RWPE1 (cell line): ENCODE data around the gene NEK2.

ENCODE experiments used
- CTCF ChIA-PET: fragments of 350-600 bp; sonication (Branson Sonifier 250); formaldehyde crosslinking; extraction: SDS; loops from one replicate; lab custom pipeline; 2021; lab: Yijun Ruan, JAX
- POLR2A ChIA-PET: fragments of 400-600 bp; formaldehyde crosslinking; extraction: SDS; loops from one replicate; lab custom pipeline; 2020; ENCODE audit warnings: antibody characterized with exemption; ENCODE audit not compliant: low non-redundant PET; lab: Yijun Ruan, JAX
- DNase-seq: peaks from one replicate; pipeline ENCODE4 v3.0.0; 2012; ENCODE audit warnings: low spot score
- H3K27ac ChIP-seq: fragments of 450-650 bp; 2 replicates; pipeline ENCODE4 v1.5.1; 2017
- CTCF ChIP-seq: fragments of 450-650 bp; conservative IDR thresholded peaks from 2 replicates; pipeline ENCODE4 v1.5.1; 2017; ENCODE audit warnings: low read depth, mild to moderate bottlenecking

Gene NEK2

GRCh38 chr1:211635597-211636205 lies 39.7 kb downstream of the NEK2 start:
- no peak for DNase-seq
- POLR2A ChIA-PET: no interaction called here
- no peak for TF ChIP-seq CTCF
- CTCF ChIA-PET: interaction anchor here (0.7 kb wide), 1 partner anchor 15 kb away, joined by 3 read pairs; no protein-coding TSS in a partner anchor
- H3K27ac ChIP-seq: no peak overlapping the region

GRCh38 chr1:211634931-211635330 lies 40.5 kb downstream of the NEK2 start:
- no peak for DNase-seq
- CTCF ChIA-PET: interaction anchor here (0.5 to 1.1 kb wide), 3 partner anchors 14 to 46 kb away, joined by 3 to 5 read pairs (median 3); no protein-coding TSS in a partner anchor
- POLR2A ChIA-PET: no interaction called here
- H3K27ac ChIP-seq: no peak overlapping the region
- no peak for TF ChIP-seq CTCF

GRCh38 chr1:211634461-211634860 lies 41.0 kb downstream of the NEK2 start:
- no peak for DNase-seq
- H3K27ac ChIP-seq: peak overlapping the region; percentile 92
- no peak for TF ChIP-seq CTCF
- POLR2A ChIA-PET: no interaction called here
- CTCF ChIA-PET: interaction anchor here (0.5 to 1.1 kb wide), 4 partner anchors 14 to 119 kb away, joined by 3 to 5 read pairs (median 3); no protein-coding TSS in a partner anchor

GRCh38 chr1:211633524-211633846 lies 41.9 kb downstream of the NEK2 start:
- TF ChIP-seq CTCF: no peak
- no peak for DNase-seq
- H3K27ac ChIP-seq: peak overlapping the region; percentile 92
- CTCF ChIA-PET: no interaction called here
- POLR2A ChIA-PET: no interaction called here

- no peak for DNase-seq
- H3K27ac ChIP-seq: peak overlapping the region; percentile 92
- no peak for TF ChIP-seq CTCF
- ChIA-PET CTCF (no interaction called here), POLR2A (no interaction called here)
Measured at GRCh38 chr1:211632808-211633523, 42.5 kb downstream of the NEK2 start.

GRCh38 chr1:211632117-211632807 lies 43.2 kb downstream of the NEK2 start:
- H3K27ac ChIP-seq: peak overlapping the region; percentile 92
- no peak for TF ChIP-seq CTCF
- no peak for DNase-seq
- ChIA-PET CTCF (no interaction called here), POLR2A (no interaction called here)
